Measurements from ENCODE around the gene HPS4.

- TF ChIP-seq CTCF (IDR thresholded peaks at IDR 0.05; ENCODE audit: low read depth, low read length) (no peak), MAX (IDR thresholded peaks at IDR 0.05; ENCODE audit: low read depth, low read length) (no peak), POLR2A (IDR thresholded peaks at IDR 0.05; ENCODE audit: extremely low read depth, insufficient read length) (no peak)
Measured at GRCh38 chr22:26481694-26482093, 1.9 kb downstream of the HPS4 start.

All from NB4 (cell line).